HTERT RPE-1 (cell line): Measurements from ENCODE around the gene TCF7L2.

Experiments
- in situ Hi-C: fragments of 300-500 bp; cut with MboI; formaldehyde crosslinking; loops from 4 replicates; pipeline ENCODE4 v1.14.3; 2020; ENCODE audit warnings: low sequenced_read_pairs

The TCF7L2 gene

GRCh38 chr10:112946649-112947048 lies 3.4 kb upstream of the TCF7L2 start:
- in situ Hi-C loops: no loop called here

- in situ Hi-C loops: no loop called here
These were observed 1.9 kb upstream of the TCF7L2 start for GRCh38 chr10:112948196-112948595.

- in situ Hi-C loops: no loop called here
These were observed 764 bp upstream of the TCF7L2 start for GRCh38 chr10:112949143-112949823.

GRCh38 chr10:112950714-112951358 lies 789 bp downstream of the TCF7L2 start:
- in situ Hi-C loops: no loop called here

GRCh38 chr10:112951359-112952281 lies 1.6 kb downstream of the TCF7L2 start:
- in situ Hi-C loops: no loop called here

- in situ Hi-C loops: no loop called here
These were observed 2.5 kb downstream of the TCF7L2 start for GRCh38 chr10:112952282-112953173.

- in situ Hi-C loops: no loop called here
These were observed 3.4 kb downstream of the TCF7L2 start for GRCh38 chr10:112953174-112954159.

GRCh38 chr10:112954974-112955581 lies 5.0 kb downstream of the TCF7L2 start:
- in situ Hi-C loops: no loop called here

GRCh38 chr10:112955582-112956421 lies 5.8 kb downstream of the TCF7L2 start:
- in situ Hi-C loops: no loop called here

GRCh38 chr10:112956631-112957350 lies 6.7 kb downstream of the TCF7L2 start:
- in situ Hi-C loops: no loop called here

GRCh38 chr10:112957640-112958092 lies 7.6 kb downstream of the TCF7L2 start:
- in situ Hi-C loops: no loop called here

GRCh38 chr10:112958275-112958995 lies 8.4 kb downstream of the TCF7L2 start:
- in situ Hi-C loops: no loop called here

- in situ Hi-C loops: no loop called here
These were observed 9.3 kb downstream of the TCF7L2 start for GRCh38 chr10:112959207-112959838.

- in situ Hi-C loops: no loop called here
These were observed 10.2 kb downstream of the TCF7L2 start for GRCh38 chr10:112960151-112960681.

GRCh38 chr10:112961609-112962008 lies 11.6 kb downstream of the TCF7L2 start:
- in situ Hi-C loops: no loop called here

- in situ Hi-C loops: no loop called here
These were observed 12.3 kb downstream of the TCF7L2 start for GRCh38 chr10:112962343-112962742.
